ENCODE measurements around the gene LRCOL1. TPM values are rescaled to one million over a fixed set of nuclear protein-coding genes. Genes with fewer than 3 reads are reported as not detected.
A peak's percentile ranks its signal among the peaks of the same experiment; 100 is the strongest.

LRCOL1 gene
- total and polyA plus RNA-seq, 7 donors, result 0.49 to 1.4 (median 0.55) TPM; not detected in 4

- peaks cover 0 to 10% (median 0%) of the 10 kb centered on the region in 4 donors for H3K36me3 ChIP-seq
- H3K4me1 ChIP-seq, result no peaks in the 10 kb centered on the region
- TF ChIP-seq POLR2AphosphoS5 (IDR thresholded peaks at IDR 0.05) (no peak), CTCF (IDR thresholded peaks at IDR 0.05) (no peak), EP300 (IDR thresholded peaks at IDR 0.05) (no peak), POLR2A (IDR thresholded peaks at IDR 0.05) (no peak)
- H3K27ac ChIP-seq, result no peak overlapping the region
- intact Hi-C loops (cut with DNase I), result no loop called here
- no peaks in the 10 kb centered on the region for H3K27me3 ChIP-seq
- DNase-seq, result no peak
- no peaks in the 10 kb centered on the region for H3K9me3 ChIP-seq
- no peak overlapping the region for H3K4me3 ChIP-seq
- WGBS, 2 donors, result 57 to 77% methylated on average over 3 of the region's 3 CpGs
Measured at GRCh38 chr12:132587781-132588180, 22.6 kb downstream of the LRCOL1 start.

DNA sequence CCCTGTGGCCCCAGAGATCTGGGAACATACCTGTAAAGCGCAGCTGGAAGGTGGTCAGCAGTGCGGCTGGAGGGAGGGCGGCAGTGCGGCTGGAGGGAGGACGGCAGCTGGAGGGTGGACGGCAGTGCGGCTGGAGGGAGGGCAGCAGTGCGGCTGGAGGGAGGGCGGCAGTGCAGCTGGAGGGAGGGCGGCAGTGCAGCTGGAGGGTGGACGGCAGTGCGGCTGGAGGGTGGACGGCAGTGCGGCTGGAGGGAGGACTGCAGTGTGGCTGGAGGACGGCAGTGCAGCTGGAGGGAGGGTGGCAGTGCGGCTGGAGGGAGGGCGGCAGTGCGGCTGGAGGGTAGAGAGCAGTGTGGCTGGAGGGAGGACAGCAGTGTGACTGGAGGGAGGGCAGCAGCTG is 23.5 kb downstream of the LRCOL1 start:
- intact Hi-C loops (cut with DNase I), result no loop called here
- Histone ChIP-seq H3K27me3 (no peaks in the 10 kb centered on the region), H3K36me3 (peaks cover 0 to 17% (median 0%) of the 10 kb centered on the region in 4 donors), H3K4me3 (no peak overlapping the region), H3K9me3 (no peaks in the 10 kb centered on the region), H3K4me1 (no peaks in the 10 kb centered on the region), H3K27ac (no peak overlapping the region)
- 87 to 95% methylated on average over 18 of the region's 18 CpGs for WGBS, 2 donors
- TF ChIP-seq POLR2A (IDR thresholded peaks at IDR 0.05) (no peak), POLR2AphosphoS5 (IDR thresholded peaks at IDR 0.05) (no peak), CTCF (IDR thresholded peaks at IDR 0.05) (no peak), EP300 (IDR thresholded peaks at IDR 0.05) (no peak)
- no peak for DNase-seq

DNA sequence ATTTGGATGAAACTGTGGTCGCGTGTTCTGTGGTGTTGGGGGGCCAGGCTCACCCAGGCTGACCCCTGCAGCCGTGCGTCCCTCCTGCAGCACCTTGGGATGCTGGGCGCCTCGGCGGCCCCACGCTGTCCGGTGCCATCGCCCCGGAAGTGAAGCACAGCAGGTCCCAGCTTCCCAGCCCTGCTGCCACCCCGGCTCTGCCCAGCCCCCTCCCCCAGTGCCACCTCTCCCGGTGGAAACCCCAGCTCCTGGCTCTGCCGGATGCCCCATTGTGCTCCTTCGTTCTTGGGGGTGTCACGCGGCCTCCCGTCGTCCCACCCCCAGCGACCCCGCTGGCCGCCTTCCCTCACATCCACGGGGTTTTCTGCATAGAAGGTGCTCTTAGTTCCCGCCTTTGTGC is 25.2 kb downstream of the LRCOL1 start:
- intact Hi-C loops (cut with DNase I), result no loop called here
- no peak overlapping the region for H3K27ac ChIP-seq
- no peaks in the 10 kb centered on the region for H3K27me3 ChIP-seq
- H3K4me1 ChIP-seq, result no peaks in the 10 kb centered on the region
- H3K9me3 ChIP-seq, result no peaks in the 10 kb centered on the region
- no peak overlapping the region for H3K4me3 ChIP-seq
- DNase-seq, result no peak
- TF ChIP-seq POLR2AphosphoS5 (IDR thresholded peaks at IDR 0.05) (no peak), EP300 (IDR thresholded peaks at IDR 0.05) (no peak), POLR2A (IDR thresholded peaks at IDR 0.05) (no peak), CTCF (IDR thresholded peaks at IDR 0.05) (no peak)
- peaks cover 0 to 34% (median 0%) of the 10 kb centered on the region in 4 donors for H3K36me3 ChIP-seq
- 79 to 83% methylated on average over 24 of the region's 24 CpGs for WGBS, 2 donors

- TF ChIP-seq POLR2A (IDR thresholded peaks at IDR 0.05), result no peak
- TF ChIP-seq EP300 (IDR thresholded peaks at IDR 0.05), result no peak
- no peak for TF ChIP-seq POLR2AphosphoS5 (IDR thresholded peaks at IDR 0.05)
- no peak for TF ChIP-seq CTCF (IDR thresholded peaks at IDR 0.05)
Measured at GRCh38 chr12:132584429-132584828, 26.0 kb downstream of the LRCOL1 start.

DNA sequence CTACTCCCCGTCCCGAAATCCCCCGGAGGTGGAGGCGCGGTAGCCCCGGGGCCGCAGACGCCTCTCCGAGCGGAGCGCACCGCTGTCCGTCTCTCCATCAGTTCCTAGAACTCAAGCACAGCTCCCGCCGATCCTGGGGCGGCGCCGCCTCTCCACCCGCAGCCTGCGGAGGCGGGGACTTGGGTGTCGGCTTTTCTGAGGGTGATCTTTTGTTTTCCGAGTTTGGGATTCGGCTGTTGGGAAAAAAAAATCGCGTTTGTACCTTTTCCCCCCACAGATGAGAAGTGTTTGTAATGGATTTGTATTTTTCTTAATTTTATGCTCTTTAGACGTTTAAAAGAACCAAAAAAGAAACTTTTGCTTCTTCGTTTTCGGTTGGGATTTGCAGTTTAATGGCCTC is 26.6 kb downstream of the LRCOL1 start:
- no peak for TF ChIP-seq POLR2AphosphoS5 (IDR thresholded peaks at IDR 0.05)
- intact Hi-C loops (cut with DNase I), result no loop called here
- no peak overlapping the region for H3K27ac ChIP-seq
- no peaks in the 10 kb centered on the region for H3K27me3 ChIP-seq
- peaks cover 0 to 43% (median 2%) of the 10 kb centered on the region in 4 donors for H3K36me3 ChIP-seq
- no peaks in the 10 kb centered on the region for H3K9me3 ChIP-seq
- H3K4me3 ChIP-seq, result peak overlapping the region in 1 of 4 donors; percentile 27
- no peaks in the 10 kb centered on the region for H3K4me1 ChIP-seq
- WGBS, 2 donors, result 78 to 82% methylated on average over 29 of the region's 29 CpGs
- no peak for DNase-seq

More at GRCh38 chr12:132584429-132584828, 26.0 kb downstream of the LRCOL1 start:
- Histone ChIP-seq H3K27ac (no peak overlapping the region), H3K9me3 (no peaks in the 10 kb centered on the region), H3K27me3 (no peaks in the 10 kb centered on the region), H3K36me3 (peaks cover 0 to 42% (median 0%) of the 10 kb centered on the region in 4 donors), H3K4me3 (no peak overlapping the region), H3K4me1 (no peaks in the 10 kb centered on the region)
- DNase-seq, result no peak
- intact Hi-C loops (cut with DNase I), result no loop called here
- 82 to 88% methylated on average over 14 of the region's 14 CpGs for WGBS, 2 donors
